DOHH2 (cell line): ENCODE results near the gene MMP15.

Experiments
- CTCF ChIP-seq: fragments of 200-600 bp; sonication (generic); IDR thresholded peaks from one replicate; pipeline ENCODE4 v1.5.1; 2014; ENCODE audit warnings: antibody characterized with exemption, mild to moderate bottlenecking, low read depth, low read length; ENCODE audit not compliant: poor library complexity, severe bottlenecking
- EZH2phosphoT487 ChIP-seq: fragments of 200-600 bp; sonication (generic); IDR thresholded peaks from 2 replicates; pipeline ENCODE4 v1.6.1; 2017; ENCODE audit warnings: borderline replicate concordance, mild to moderate bottlenecking, antibody characterized with exemption, low read length, moderate library complexity, mixed read lengths

GRCh38 chr16:58096249-58096648 lies 70.7 kb downstream of the MMP15 start:
- TF ChIP-seq CTCF = no peak
- TF ChIP-seq EZH2phosphoT487 = no peak
